ENCODE results near the gene DPP6.
"Not testable (repeated sequence)": the region's sequence is repeated elsewhere in the genome, so short reads cannot be mapped to it uniquely, and the experiment has no call there.

- TF ChIP-seq POLR2A (IDR thresholded peaks at IDR 0.05; ENCODE audit: low read depth); CTCF (IDR thresholded peaks at IDR 0.05); POLR2AphosphoS5 (IDR thresholded peaks at IDR 0.05); EP300 (IDR thresholded peaks at IDR 0.05): not testable (repeated sequence)
Measured at GRCh38 chr7:154145922-154146706, 93.9 kb downstream of the DPP6 start.
